H1 (cell line): Measurements from ENCODE around the gene OR2F2. TPM values are rescaled to one million over a fixed set of nuclear protein-coding genes. Genes with fewer than 3 reads are reported as not detected.

ENCODE experiments used
- CTCF ChIA-PET: fragments of 300-600 bp; sonication (Branson Sonifier 250); formaldehyde crosslinking; loops from one replicate; lab custom pipeline; 2021; ENCODE audit not compliant: partially characterized antibody; lab: Charles Lee
- POLR2A ChIA-PET: fragments of 300-600 bp; sonication (Branson Sonifier 250); formaldehyde crosslinking; loops from one replicate; lab custom pipeline; 2021; ENCODE audit warnings: inconsistent platforms; ENCODE audit not compliant: partially characterized antibody; lab: Charles Lee
- DNase-seq, 2 experiments: peaks; one replicate each; pipeline versions ENCODE4 v3.0.0 to v3.0.0-alpha.2; 2010 to 2022; ENCODE audit warnings: low spot score in 2 of 2, low read depth in 1 of 2, mixed read lengths in 1 of 2
- FAIRE-seq: peaks from 2 replicates; lab custom pipeline; 2011; peaks lifted over from hg19 to GRCh38; lab: Jason Lieb, UNC
- H2AFZ ChIP-seq: 2 replicates; pipeline ENCODE4 v1.8.1; 2012; ENCODE audit warnings: low read length, inconsistent platforms
- H2AK5ac ChIP-seq: 2 replicates; pipeline ENCODE4 v1.6.1; 2013; ENCODE audit warnings: low read depth, low read length
- H2BK120ac ChIP-seq: replicated peaks from 2 replicates; pipeline ENCODE3; 2013; ENCODE audit warnings: low read depth, low read length, inconsistent platforms
- H2BK12ac ChIP-seq: 2 replicates; pipeline ENCODE4 v1.6.1; 2013; ENCODE audit warnings: low read depth, low read length
- H2BK15ac ChIP-seq: 2 replicates; pipeline ENCODE4 v1.6.1; 2013; ENCODE audit warnings: low read length
- H2BK20ac ChIP-seq: 2 replicates; pipeline ENCODE4 v1.6.1; 2013; ENCODE audit warnings: low read length
- H2BK5ac ChIP-seq: 2 replicates; pipeline ENCODE4 v1.6.1; 2013; ENCODE audit warnings: low read depth, low read length
- H3K14ac ChIP-seq: 2 replicates; pipeline ENCODE4 v1.6.1; 2013; ENCODE audit warnings: inconsistent platforms; ENCODE audit not compliant: insufficient read length
- H3K18ac ChIP-seq: 2 replicates; pipeline ENCODE4 v1.6.1; 2013; ENCODE audit warnings: low read length; ENCODE audit errors: extremely low read depth
- H3K23ac ChIP-seq: 2 replicates; pipeline ENCODE4 v1.6.1; 2013; ENCODE audit warnings: inconsistent platforms; ENCODE audit not compliant: insufficient read length
- H3K23me2 ChIP-seq: 2 replicates; pipeline ENCODE4 v1.6.1; 2013; ENCODE audit warnings: low read depth, low read length
- H3K27ac ChIP-seq: 2 replicates; pipeline ENCODE4 v1.6.1; 2011; ENCODE audit warnings: low read depth, low read length, inconsistent platforms
- H3K27me3 ChIP-seq, 4 experiments: replicated peaks in 1 of 4; 1 replicate in 1 of 4; 2 replicates in 3 of 4; pipeline versions ENCODE4 v1.6.1 to v1.8.1; 2011 to 2013; ENCODE audit warnings: low read length in 3 of 4, mild to moderate bottlenecking in 3 of 4, inconsistent platforms in 2 of 4, mixed read lengths in 2 of 4, moderate library complexity in 1 of 4; ENCODE audit not compliant: control insufficient read depth in 3 of 4, insufficient read depth in 3 of 4; ENCODE audit errors: extremely low read depth in 1 of 4
- H3K36me3 ChIP-seq, 4 experiments: 2 replicates each; pipeline versions ENCODE4 v1.6.1 to v1.8.1; 2011 to 2013; ENCODE audit warnings: mild to moderate bottlenecking in 4 of 4, low read length in 3 of 4, moderate library complexity in 2 of 4, control low read depth in 1 of 4, inconsistent platforms in 1 of 4; ENCODE audit not compliant: insufficient read depth in 4 of 4, control insufficient read depth in 2 of 4
- H3K4ac ChIP-seq: replicated peaks from 2 replicates; pipeline ENCODE3; 2013; ENCODE audit warnings: low read length, low read depth, mixed read lengths, inconsistent platforms; ENCODE audit not compliant: insufficient read length
- H3K4me1 ChIP-seq, 4 experiments: replicated peaks in 1 of 4; 1 replicate in 1 of 4; 2 replicates in 3 of 4; pipeline versions ENCODE4 v1.6.1 to v1.8.1; 2011 to 2013; ENCODE audit warnings: low read length in 3 of 4, inconsistent platforms in 2 of 4, mixed read lengths in 1 of 4; ENCODE audit not compliant: insufficient read depth in 4 of 4, control insufficient read depth in 3 of 4
- H3K4me2 ChIP-seq, 2 experiments: 2 replicates each; pipeline versions ENCODE4 v1.6.1 to v1.8.1; 2011 to 2013; ENCODE audit warnings: low read depth in 2 of 2, low read length in 2 of 2, control low read depth in 1 of 2, inconsistent platforms in 1 of 2, mild to moderate bottlenecking in 1 of 2; ENCODE audit not compliant: insufficient read depth in 1 of 2
- H3K4me3 ChIP-seq, 4 experiments: fragments of 200-600, 300-600 bp in 1 of 4; sonication (generic), shearing (Covaris generic), sonication (Bioruptor Twin) in 1 of 4; 2 replicates each; pipeline versions ENCODE4 v1.5.1 to v1.8.1; 2011 to 2016; ENCODE audit warnings: low read length in 4 of 4, low read depth in 3 of 4, control low read depth in 2 of 4, inconsistent platforms in 2 of 4, mild to moderate bottlenecking in 2 of 4, mixed read lengths in 1 of 4, moderate library complexity in 1 of 4; ENCODE audit not compliant: insufficient read depth in 2 of 4; ENCODE audit errors: extremely low read depth in 1 of 4
- H3K56ac ChIP-seq: replicated peaks from 2 replicates; pipeline ENCODE3; 2013; ENCODE audit warnings: low read depth, mild to moderate bottlenecking, mixed read lengths, low read length, inconsistent platforms; ENCODE audit not compliant: insufficient read length
- H3K79me1 ChIP-seq: 2 replicates; pipeline ENCODE4 v1.6.1; 2013; ENCODE audit warnings: low read depth, low read length, control low read depth
- H3K79me2 ChIP-seq, 2 experiments: 2 replicates each; pipeline versions ENCODE4 v1.6.1 to v1.8.1; 2012 to 2013; ENCODE audit warnings: low read length in 2 of 2, mild to moderate bottlenecking in 2 of 2, inconsistent platforms in 1 of 2; ENCODE audit not compliant: insufficient read depth in 2 of 2, control insufficient read depth in 1 of 2
- H3K9ac ChIP-seq, 4 experiments: replicated peaks in 1 of 4; 1 replicate in 1 of 4; 2 replicates in 3 of 4; pipeline versions ENCODE4 v1.6.1 to v1.8.1; 2011 to 2013; ENCODE audit warnings: low read depth in 3 of 4, low read length in 3 of 4, control low read depth in 2 of 4, mild to moderate bottlenecking in 2 of 4, moderate library complexity in 2 of 4, inconsistent platforms in 1 of 4; ENCODE audit errors: extremely low read depth in 1 of 4
- H3K9me3 ChIP-seq, 2 experiments: 2 replicates each; pipeline versions ENCODE4 v1.6.1 to v1.8.1; 2012 to 2013; ENCODE audit warnings: mild to moderate bottlenecking in 2 of 2, moderate library complexity in 2 of 2, control low read depth in 1 of 2, inconsistent platforms in 1 of 2, low read depth in 1 of 2, low read length in 1 of 2, mixed read lengths in 1 of 2; ENCODE audit not compliant: insufficient read depth in 2 of 2
- H4K20me1 ChIP-seq, 2 experiments: replicated peaks in 1 of 2; 2 replicates each; pipeline versions ENCODE3 to v1.8.1; 2011 to 2013; ENCODE audit warnings: inconsistent platforms in 2 of 2, low read length in 2 of 2, mild to moderate bottlenecking in 1 of 2; ENCODE audit not compliant: insufficient read depth in 2 of 2, control insufficient read depth in 1 of 2
- H4K5ac ChIP-seq: 2 replicates; pipeline ENCODE4 v1.6.1; 2013; ENCODE audit warnings: low read length, low read depth, mixed read lengths, inconsistent platforms; ENCODE audit not compliant: insufficient read length
- H4K8ac ChIP-seq: 2 replicates; pipeline ENCODE4 v1.8.0; 2013; ENCODE audit warnings: mild to moderate bottlenecking, moderate library complexity, low read length, inconsistent platforms; ENCODE audit not compliant: insufficient read depth; ENCODE audit errors: extremely low read depth
- H4K91ac ChIP-seq: replicated peaks from 2 replicates; pipeline ENCODE3; 2013; ENCODE audit warnings: low read length, mixed read lengths, inconsistent platforms; ENCODE audit not compliant: insufficient read length
- ASH2L ChIP-seq: fragments of 200-600, 300-600 bp; sonication (generic); IDR thresholded peaks from one replicate; pipeline ENCODE4 v1.7.1; 2017; ENCODE audit warnings: low read length
- CBX5 ChIP-seq: fragments of 300-800, 300-1000 bp; sonication (generic); IDR thresholded peaks from 2 replicates; pipeline ENCODE4 v1.7.1; 2016; ENCODE audit warnings: antibody characterized with exemption, low read length, low read depth
- CHD2 ChIP-seq: IDR thresholded peaks from 2 replicates; pipeline ENCODE4 v1.6.1; 2012; ENCODE audit warnings: low read length, improper control_type of control experiment
- FOSL1 ChIP-seq: IDR thresholded peaks from 2 replicates; pipeline ENCODE4 v1.6.1; 2011; ENCODE audit warnings: mild to moderate bottlenecking, low read depth, low read length, moderate library complexity; ENCODE audit not compliant: insufficient read depth
- POU5F1 ChIP-seq: IDR thresholded peaks from 2 replicates; pipeline ENCODE4 v1.6.1; 2011; ENCODE audit warnings: low read depth, mild to moderate bottlenecking, low read length, moderate library complexity
- RFX5 ChIP-seq: IDR thresholded peaks from 2 replicates; pipeline ENCODE4 v1.6.1; 2011; ENCODE audit warnings: low read depth, low read length, improper control_type of control experiment, borderline replicate concordance
- WGBS, 2 experiments: shearing (Covaris generic) in 1 of 2; methylation state at CpG; one replicate each; pipeline versions ENCODE4 v1.1.6 to v1.1.7; 2013 to 2015; ENCODE audit warnings: low lambda C conversion rate in 2 of 2, mixed read lengths in 2 of 2, inconsistent platforms in 1 of 2, low coverage in 1 of 2, missing lambda C conversion rate in 1 of 2; ENCODE audit not compliant: insufficient replicate concordance in 2 of 2, insufficient coverage in 1 of 2, insufficient read length in 1 of 2; ENCODE audit errors: extremely low coverage in 1 of 2, missing lambda C conversion rate in 1 of 2; 5-methylcytosine and 5-hydroxymethylcytosine counted together
- polyA plus RNA-seq, 7 experiments: library from polyadenylated mRNA; depleted of rRNA in 3 of 7; stranded (reverse) in 5 of 7; unstranded in 2 of 7; fragments of >200 nt in 5 of 7; fragments of 200-250 nt in 2 of 7; gene quantifications; 1 replicate in 5 of 7; 2 replicates in 1 of 7; 4 replicates in 1 of 7; pipeline versions ENCODE4 v1.2.1 to v1.2.3, GENCODE V29; 2011 to 2013; ENCODE audit warnings: missing spikeins in 2 of 7, mixed read lengths in 2 of 7
- total RNA-seq: library from RNA; stranded (reverse); fragmentation: NEBNext Ultra II Directional; extraction: Animal tissue kit (Norgen Biotek cat#: 25700); gene quantifications from 2 replicates; pipeline ENCODE4 v1.2.1, GENCODE V29; 2021

Gene OR2F2
- total and polyA plus RNA-seq, 2 of the 8 experiments (the other 6 are each of a cell fraction or from before 2014, with no cell fraction given) = not detected

DNA sequence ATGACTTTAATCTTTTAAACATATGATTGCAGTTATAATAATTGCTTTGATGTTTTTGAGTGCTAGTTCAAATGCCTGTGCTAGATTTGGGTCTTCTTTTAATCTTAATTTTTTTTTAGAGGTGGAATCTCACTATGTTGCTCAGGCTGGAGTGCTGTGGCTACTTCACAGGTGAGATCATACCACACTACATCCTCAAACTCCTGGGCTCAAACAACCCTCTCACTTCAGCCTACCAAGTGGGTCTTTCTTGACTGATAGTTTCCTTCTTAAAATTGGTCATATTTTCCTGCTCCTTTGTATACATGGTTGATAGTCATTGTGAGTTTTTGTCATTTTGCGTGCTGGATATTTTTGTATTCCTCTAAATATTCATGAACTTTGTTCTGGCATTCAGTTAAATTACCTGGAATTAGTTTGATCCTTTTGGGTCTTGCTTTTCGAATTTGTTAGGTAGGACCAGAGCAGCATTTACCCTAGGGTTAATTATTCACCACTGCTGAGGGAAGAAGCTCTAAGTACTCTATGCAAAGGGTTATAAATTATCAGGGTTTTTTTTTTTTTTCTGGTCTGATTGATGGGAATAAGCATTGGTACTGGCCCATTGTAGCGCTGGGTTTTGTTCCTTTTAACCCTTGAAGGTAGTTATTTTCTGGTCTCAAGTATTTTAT, 21.0 kb upstream of the OR2F2 start:
- H3K18ac ChIP-seq = no peak overlapping the region
- H4K5ac ChIP-seq = no peak overlapping the region
- POLR2A ChIA-PET = interaction anchor here (1.0 kb wide), 1 partner anchor 22 kb away, joined by 3 read pairs; no protein-coding TSS in a partner anchor
- no peak overlapping the region for H2AFZ ChIP-seq
- no peak overlapping the region for H3K9ac ChIP-seq
- no peak overlapping the region for H2BK15ac ChIP-seq
- no peak overlapping the region for H2BK20ac ChIP-seq
- no peak for FAIRE-seq
- no peak for TF ChIP-seq FOSL1
- no peak for TF ChIP-seq ASH2L
- TF ChIP-seq CBX5 = no peak
- no peak for TF ChIP-seq RFX5
- no peak for TF ChIP-seq CHD2
- no peak for TF ChIP-seq POU5F1
- no peak overlapping the region for H3K56ac ChIP-seq
- H2AK5ac ChIP-seq = no peak overlapping the region
- no peaks in the 10 kb centered on the region for H3K79me2 ChIP-seq
- H3K79me1 ChIP-seq = no peaks in the 10 kb centered on the region
- no peaks in the 10 kb centered on the region for H3K23me2 ChIP-seq
- no peak for DNase-seq
- no peak overlapping the region for H3K4me3 ChIP-seq
- H4K20me1 ChIP-seq = no peaks in the 10 kb centered on the region
- no peak overlapping the region for H3K4ac ChIP-seq
- CTCF ChIA-PET = no interaction called here
- H4K8ac ChIP-seq = no peak overlapping the region
- H3K27me3 ChIP-seq = no peaks in the 10 kb centered on the region
- 100% methylated on average over 3 of the region's 3 CpGs; no CpG with 5 or more reads in 1 of the 2 experiments for WGBS, 2 experiments
- no peaks in the 10 kb centered on the region for H3K36me3 ChIP-seq
- H3K27ac ChIP-seq = no peak overlapping the region
- H3K4me2 ChIP-seq = no peak overlapping the region
- H3K9me3 ChIP-seq = no peaks in the 10 kb centered on the region
- H3K23ac ChIP-seq = no peak overlapping the region
- no peak overlapping the region for H4K91ac ChIP-seq
- H3K14ac ChIP-seq = no peak overlapping the region
- H2BK12ac ChIP-seq = no peak overlapping the region
- no peak overlapping the region for H2BK120ac ChIP-seq
- no peaks in the 10 kb centered on the region for H3K4me1 ChIP-seq
- H2BK5ac ChIP-seq = no peak overlapping the region
